ENCODE measurements around the gene BRD1.

Gene BRD1

GRCh38 chr22:49749227-49749626 lies 78.4 kb downstream of the BRD1 start:
- DNase-seq: no peak

- no peak for DNase-seq
Observed at GRCh38 chr22:49748514-49748913, 79.2 kb downstream of the BRD1 start.

- no peak for DNase-seq
Observed at GRCh38 chr22:49747716-49748115, 80.0 kb downstream of the BRD1 start.

- no peak for DNase-seq
Observed at GRCh38 chr22:49747130-49747529, 80.5 kb downstream of the BRD1 start.

GRCh38 chr22:49746065-49746464 lies 81.6 kb downstream of the BRD1 start:
- no peak for DNase-seq

GRCh38 chr22:49740242-49740641 lies 87.4 kb downstream of the BRD1 start:
- no peak for DNase-seq

GRCh38 chr22:49739138-49739537 lies 88.5 kb downstream of the BRD1 start:
- DNase-seq: no peak

- DNase-seq: no peak
Observed at GRCh38 chr22:49738566-49738965, 89.1 kb downstream of the BRD1 start.

GRCh38 chr22:49738006-49738405 lies 89.7 kb downstream of the BRD1 start:
- DNase-seq: no peak

- no peak for DNase-seq
Observed at GRCh38 chr22:49737101-49737551, 90.5 kb downstream of the BRD1 start.

- no peak for DNase-seq
Observed at GRCh38 chr22:49736538-49736937, 91.1 kb downstream of the BRD1 start.

- DNase-seq: no peak
Observed at GRCh38 chr22:49735901-49736421, 91.7 kb downstream of the BRD1 start.

GRCh38 chr22:49735411-49735900 lies 92.2 kb downstream of the BRD1 start:
- DNase-seq: no peak

- no peak for DNase-seq
Observed at GRCh38 chr22:49734882-49735281, 92.8 kb downstream of the BRD1 start.

GRCh38 chr22:49734390-49734789 lies 93.3 kb downstream of the BRD1 start:
- DNase-seq: no peak

GRCh38 chr22:49733631-49734030 lies 94.0 kb downstream of the BRD1 start:
- DNase-seq: no peak

- no peak for DNase-seq
Observed at GRCh38 chr22:49730656-49731055, 97.0 kb downstream of the BRD1 start.

- no peak for DNase-seq
Observed at GRCh38 chr22:49728570-49729271, 99.0 kb downstream of the BRD1 start.

- DNase-seq: no peak
Observed at GRCh38 chr22:49727881-49728569, 99.6 kb downstream of the BRD1 start.

- no peak for DNase-seq
Observed at GRCh38 chr22:49727191-49727880, 100.3 kb downstream of the BRD1 start.

GRCh38 chr22:49726701-49727101 lies 101.0 kb downstream of the BRD1 start:
- DNase-seq: no peak

- no peak for DNase-seq
Observed at GRCh38 chr22:49726022-49726681, 101.5 kb downstream of the BRD1 start.

- DNase-seq: no peak
Observed at GRCh38 chr22:49725516-49725915, 102.2 kb downstream of the BRD1 start.

All from activated effector memory CD4-positive, alpha-beta T cell treated with Interleukin-2 at 50 U/mL for 16 hours (primary cell).